ENCODE results near the gene TP73. TPM values are rescaled to one million over a fixed set of nuclear protein-coding genes. Genes with fewer than 3 reads are reported as not detected.

TP73 gene
- total RNA-seq, 4 donors from 2014 or later = 0.30 to 0.76 TPM; not detected in 2

GRCh38 chr1:3668585-3669300 lies 16.4 kb downstream of the TP73 start:
- no peak for DNase-seq
- Histone ChIP-seq H3K27ac (no peak overlapping the region), H3K4me1 (no peaks in the 10 kb centered on the region), H3K27me3 (no peaks in the 10 kb centered on the region), H3K4me3 (no peak overlapping the region), H3K9me3 (no peaks in the 10 kb centered on the region), H3K36me3 (no peaks in the 10 kb centered on the region)
- no peak for TF ChIP-seq CTCF (IDR thresholded peaks at IDR 0.05)
- no peak for TF ChIP-seq POLR2A (IDR thresholded peaks at IDR 0.05)
- intact Hi-C loops (cut with DNase I; ENCODE audit: low total_unique reads) = no loop called here

- TF ChIP-seq POLR2A (IDR thresholded peaks at IDR 0.05) (no peak), CTCF (IDR thresholded peaks at IDR 0.05) (no peak)
- Histone ChIP-seq H3K4me3 (no peak overlapping the region), H3K27me3 (no peaks in the 10 kb centered on the region), H3K4me1 (no peaks in the 10 kb centered on the region), H3K27ac (no peak overlapping the region), H3K36me3 (no peaks in the 10 kb centered on the region), H3K9me3 (no peaks in the 10 kb centered on the region)
- no peak for DNase-seq
- intact Hi-C loops (cut with DNase I; ENCODE audit: low total_unique reads) = no loop called here
Observed at GRCh38 chr1:3669421-3669821, 17.1 kb downstream of the TP73 start.

GRCh38 chr1:3669971-3670431 lies 17.7 kb downstream of the TP73 start:
- no peak for DNase-seq

GRCh38 chr1:3670823-3671265 lies 18.5 kb downstream of the TP73 start:
- intact Hi-C loops (cut with DNase I; ENCODE audit: low total_unique reads) = no loop called here
- DNase-seq = no peak
- H3K36me3 ChIP-seq = no peaks in the 10 kb centered on the region
- no peaks in the 10 kb centered on the region for H3K9me3 ChIP-seq
- H3K4me3 ChIP-seq = no peak overlapping the region
- TF ChIP-seq CTCF (IDR thresholded peaks at IDR 0.05) (no peak), POLR2A (IDR thresholded peaks at IDR 0.05) (no peak)
- no peaks in the 10 kb centered on the region for H3K4me1 ChIP-seq
- H3K27me3 ChIP-seq = no peaks in the 10 kb centered on the region
- no peak overlapping the region for H3K27ac ChIP-seq

More at GRCh38 chr1:3669971-3670431, 17.7 kb downstream of the TP73 start:
- Histone ChIP-seq H3K4me3 (no peak overlapping the region), H3K4me1 (no peaks in the 10 kb centered on the region), H3K27me3 (no peaks in the 10 kb centered on the region), H3K27ac (no peak overlapping the region), H3K9me3 (no peaks in the 10 kb centered on the region), H3K36me3 (no peaks in the 10 kb centered on the region)
- intact Hi-C loops (cut with DNase I; ENCODE audit: low total_unique reads) = no loop called here
- TF ChIP-seq POLR2A (IDR thresholded peaks at IDR 0.05) (no peak), CTCF (IDR thresholded peaks at IDR 0.05) (no peak)

- Histone ChIP-seq H3K4me1 (no peaks in the 10 kb centered on the region), H3K36me3 (no peaks in the 10 kb centered on the region), H3K27ac (no peak overlapping the region), H3K4me3 (no peak overlapping the region), H3K27me3 (no peaks in the 10 kb centered on the region), H3K9me3 (no peaks in the 10 kb centered on the region)
- TF ChIP-seq CTCF (IDR thresholded peaks at IDR 0.05) (no peak), POLR2A (IDR thresholded peaks at IDR 0.05) (no peak)
- no peak for DNase-seq
- intact Hi-C loops (cut with DNase I; ENCODE audit: low total_unique reads) = no loop called here
Observed at GRCh38 chr1:3671371-3672180, 19.3 kb downstream of the TP73 start.
